OCI-LY7 (cell line): Measurements from ENCODE around the gene CHTF8. TPM values are rescaled to one million over a fixed set of nuclear protein-coding genes. Genes with fewer than 3 reads are reported as not detected.

Experiments used
- BruUV-seq: library from RNA; stranded (reverse); fragments of 400-500 nt; replicated peaks from 2 replicates; lab custom pipeline; 2021; lab: Mats Ljungman, UMichigan
- CTCF ChIA-PET: fragments of 300-600 bp; sonication (Branson Sonifier 250); formaldehyde crosslinking; loops from one replicate; lab custom pipeline; 2022; ENCODE audit warnings: antibody characterized with exemption; ENCODE audit not compliant: unreplicated experiment; lab: Charles Lee
- POLR2A ChIA-PET: fragments of 300-600 bp; sonication (Branson Sonifier 250); formaldehyde crosslinking; loops from one replicate; lab custom pipeline; 2022; ENCODE audit warnings: antibody characterized with exemption; lab: Charles Lee
- DNase-seq: peaks from one replicate; pipeline ENCODE4 v3.0.0-alpha.2; 2015; ENCODE audit warnings: low spot score
- H2AFZ ChIP-seq: fragments of 200-600 bp; sonication (generic), shearing (Covaris generic); 2 replicates; pipeline ENCODE4 v1.6.1; 2014; ENCODE audit warnings: mild to moderate bottlenecking, antibody characterized with exemption, low read length, moderate library complexity
- H3K27ac ChIP-seq: fragments of 200-600 bp; sonication (generic); 2 replicates; pipeline ENCODE4 v1.5.1; 2014; ENCODE audit warnings: mixed run types, low read depth, mild to moderate bottlenecking, moderate library complexity, low read length, inconsistent platforms; ENCODE audit not compliant: poor library complexity, severe bottlenecking
- H3K36me3 ChIP-seq: fragments of 200-600 bp; sonication (generic); 2 replicates; pipeline ENCODE4 v1.6.1; 2014; ENCODE audit warnings: mild to moderate bottlenecking, antibody characterized with exemption, low read length, moderate library complexity, mixed read lengths; ENCODE audit not compliant: insufficient read depth
- H3K4me1 ChIP-seq: fragments of 200-600 bp; sonication (generic); 2 replicates; pipeline ENCODE4 v1.5.1; 2014; ENCODE audit warnings: mild to moderate bottlenecking, low read length; ENCODE audit not compliant: insufficient read depth, poor library complexity, severe bottlenecking
- H3K4me2 ChIP-seq: fragments of 200-600 bp; sonication (generic); 2 replicates; pipeline ENCODE4 v1.6.1; 2014; ENCODE audit warnings: mild to moderate bottlenecking, low read length
- H3K4me3 ChIP-seq: fragments of 200-600 bp; sonication (generic); 2 replicates; pipeline ENCODE4 v1.5.1; 2014; ENCODE audit warnings: mild to moderate bottlenecking, low read depth, low read length; ENCODE audit not compliant: poor library complexity, severe bottlenecking
- H3K79me2 ChIP-seq: fragments of 200-600 bp; sonication (generic); 2 replicates; pipeline ENCODE4 v1.6.1; 2016; ENCODE audit warnings: low read depth, mild to moderate bottlenecking, low read length, moderate library complexity, mixed read lengths; ENCODE audit not compliant: insufficient read depth
- H3K9me2 ChIP-seq: fragments of 200-600 bp; sonication (generic); 2 replicates; pipeline ENCODE4 v1.6.1; 2016; ENCODE audit warnings: mild to moderate bottlenecking, low read length, mixed read lengths; ENCODE audit not compliant: insufficient read depth
- H3K9me3 ChIP-seq: fragments of 200-600 bp; sonication (generic); 2 replicates; pipeline ENCODE4 v1.6.1; 2014; ENCODE audit warnings: mild to moderate bottlenecking, mixed run types, low read length, mixed read lengths
- H4K20me1 ChIP-seq: fragments of 200-600 bp; sonication (generic); 2 replicates; pipeline ENCODE4 v1.6.1; 2014; ENCODE audit warnings: mild to moderate bottlenecking, antibody characterized with exemption, low read length, moderate library complexity, mixed read lengths; ENCODE audit not compliant: insufficient read depth
- CTCF ChIP-seq: fragments of 200-600 bp; sonication (generic); conservative IDR thresholded peaks from 2 replicates; pipeline ENCODE4 v1.5.1; 2014; ENCODE audit warnings: mild to moderate bottlenecking, antibody characterized with exemption, low read length, moderate library complexity, mixed read lengths
- EZH2phosphoT487 ChIP-seq: fragments of 200-600 bp; sonication (generic); IDR thresholded peaks from 2 replicates; pipeline ENCODE4 v1.6.1; 2018; ENCODE audit warnings: low read depth, borderline replicate concordance, mild to moderate bottlenecking, mixed run types, antibody characterized with exemption, low read length, moderate library complexity, mixed read lengths
- intact Hi-C: fragments of 100-400 bp; cut with micrococcal nuclease; formaldehyde crosslinking; loops from one replicate; pipeline ENCODE4 v1.10.0; 2022; ENCODE audit not compliant: unreplicated experiment
- total RNA-seq, 2 experiments: library from RNA; depleted of rRNA in 1 of 2; stranded (reverse); fragments of >200 nt in 1 of 2; shearing (Covaris generic) in 1 of 2; gene quantifications; 2 replicates each; pipeline ENCODE4 v1.2.3, GENCODE V29; 2014 to 2022

Gene CHTF8
- total RNA-seq, 2 experiments from 2014 or later, result 58.8 to 151 TPM

GRCh38 chr16:69166221-69166833 lies 33.9 kb upstream of the CHTF8 start:
- H3K36me3 ChIP-seq, result peaks cover 90% of the 10 kb centered on the region
- no TSS peak for BruUV-seq
- H3K4me1 ChIP-seq, result no peaks in the 10 kb centered on the region
- H4K20me1 ChIP-seq, result no peaks in the 10 kb centered on the region
- no peaks in the 10 kb centered on the region for H3K79me2 ChIP-seq
- TF ChIP-seq EZH2phosphoT487 (no peak), CTCF (no peak)
- no peak overlapping the region for H3K4me2 ChIP-seq
- CTCF ChIA-PET, result no interaction called here
- POLR2A ChIA-PET, result interaction anchor here (1.4 kb wide), 1 partner anchor 10 kb away, joined by 3 read pairs; no protein-coding TSS in a partner anchor
- DNase-seq, result no peak
- H3K4me3 ChIP-seq, result no peak overlapping the region
- H3K27ac ChIP-seq, result no peak overlapping the region
- H3K9me2 ChIP-seq, result no peaks in the 10 kb centered on the region
- intact Hi-C loops, result no loop called here
- no peaks in the 10 kb centered on the region for H3K9me3 ChIP-seq
- H2AFZ ChIP-seq, result no peak overlapping the region

- TF ChIP-seq CTCF (no peak), EZH2phosphoT487 (no peak)
- H3K4me3 ChIP-seq, result no peak overlapping the region
- no peaks in the 10 kb centered on the region for H3K4me1 ChIP-seq
- CTCF ChIA-PET, result no interaction called here
- peaks cover 92% of the 10 kb centered on the region for H3K36me3 ChIP-seq
- BruUV-seq, result no TSS peak
- intact Hi-C loops, result no loop called here
- no peaks in the 10 kb centered on the region for H3K9me3 ChIP-seq
- no peak overlapping the region for H3K27ac ChIP-seq
- DNase-seq, result no peak
- no peaks in the 10 kb centered on the region for H3K79me2 ChIP-seq
- no peaks in the 10 kb centered on the region for H4K20me1 ChIP-seq
- H3K9me2 ChIP-seq, result no peaks in the 10 kb centered on the region
- H3K4me2 ChIP-seq, result no peak overlapping the region
- POLR2A ChIA-PET, result interaction anchor here (1.4 kb wide), 1 partner anchor 9 kb away, joined by 3 read pairs; no protein-coding TSS in a partner anchor
- H2AFZ ChIP-seq, result no peak overlapping the region
Measured at GRCh38 chr16:69165584-69165983, 33.2 kb upstream of the CHTF8 start.

- CTCF ChIA-PET, result no interaction called here
- H3K36me3 ChIP-seq, result peaks cover 92% of the 10 kb centered on the region
- no peak for TF ChIP-seq CTCF
- no peak for TF ChIP-seq EZH2phosphoT487
Measured at GRCh38 chr16:69160192-69160591, 27.8 kb upstream of the CHTF8 start.

More at GRCh38 chr16:69160192-69160591, 27.8 kb upstream of the CHTF8 start:
- no peaks in the 10 kb centered on the region for H3K79me2 ChIP-seq
- intact Hi-C loops, result no loop called here
- H3K4me1 ChIP-seq, result no peaks in the 10 kb centered on the region
- BruUV-seq, result no TSS peak
- H3K9me3 ChIP-seq, result no peaks in the 10 kb centered on the region
- H3K27ac ChIP-seq, result no peak overlapping the region
- POLR2A ChIA-PET, result no interaction called here
- no peak overlapping the region for H3K4me2 ChIP-seq
- H3K4me3 ChIP-seq, result no peak overlapping the region
- DNase-seq, result no peak
- H3K9me2 ChIP-seq, result no peaks in the 10 kb centered on the region
- no peak overlapping the region for H2AFZ ChIP-seq
- H4K20me1 ChIP-seq, result no peaks in the 10 kb centered on the region
